ENCODE measurements around the gene NFATC4. TPM values are rescaled to one million over a fixed set of nuclear protein-coding genes. Genes with fewer than 3 reads are reported as not detected.

The NFATC4 gene
- total RNA-seq, 1 donor from 2014 or later: 130 TPM

GRCh38 chr14:24377126-24377525 is 9.1 kb downstream of the NFATC4 start:
- Mint-ChIP-seq H3K36me3 (peaks cover 4% of the 10 kb centered on the region), H3K9me3 (no peaks in the 10 kb centered on the region), H3K4me3 (no peak overlapping the region), H3K27ac (peak overlapping the region; percentile 31), H3K4me1 (ENCODE audit: unreplicated experiment) (peaks cover 32% of the 10 kb centered on the region), H3K27me3 (no peaks in the 10 kb centered on the region)
- DNase-seq (ENCODE audit: extremely low spot score, unreplicated experiment): no peak
- no peak for TF ChIP-seq CTCF (conservative IDR thresholded peaks at IDR 0.05)

- no peaks in the 10 kb centered on the region for H3K9me3 Mint-ChIP-seq
- TF ChIP-seq CTCF (conservative IDR thresholded peaks at IDR 0.05): no peak
- H3K27ac Mint-ChIP-seq: peak overlapping the region; percentile 72
- H3K4me3 Mint-ChIP-seq: no peak overlapping the region
- peaks cover 32% of the 10 kb centered on the region for H3K4me1 Mint-ChIP-seq (ENCODE audit: unreplicated experiment)
- peaks cover 4% of the 10 kb centered on the region for H3K36me3 Mint-ChIP-seq
- no peak for DNase-seq (ENCODE audit: extremely low spot score, unreplicated experiment)
- no peaks in the 10 kb centered on the region for H3K27me3 Mint-ChIP-seq
These were observed 9.7 kb downstream of the NFATC4 start for GRCh38 chr14:24377657-24378056.

GRCh38 chr14:24378327-24378726 is 10.3 kb downstream of the NFATC4 start:
- H3K27ac Mint-ChIP-seq: peak overlapping the region; percentile 70
- H3K9me3 Mint-ChIP-seq: no peaks in the 10 kb centered on the region
- no peaks in the 10 kb centered on the region for H3K27me3 Mint-ChIP-seq
- H3K4me1 Mint-ChIP-seq (ENCODE audit: unreplicated experiment): peaks cover 32% of the 10 kb centered on the region
- H3K36me3 Mint-ChIP-seq: peaks cover 4% of the 10 kb centered on the region
- no peak overlapping the region for H3K4me3 Mint-ChIP-seq
- TF ChIP-seq CTCF (conservative IDR thresholded peaks at IDR 0.05): no peak
- DNase-seq (ENCODE audit: extremely low spot score, unreplicated experiment): no peak

GRCh38 chr14:24378981-24379906 is 11.3 kb downstream of the NFATC4 start:
- peaks cover 32% of the 10 kb centered on the region for H3K4me1 Mint-ChIP-seq (ENCODE audit: unreplicated experiment)
- H3K36me3 Mint-ChIP-seq: peaks cover 4% of the 10 kb centered on the region
- no peak for TF ChIP-seq CTCF (conservative IDR thresholded peaks at IDR 0.05)
- no peak overlapping the region for H3K4me3 Mint-ChIP-seq
- H3K27me3 Mint-ChIP-seq: no peaks in the 10 kb centered on the region
- no peaks in the 10 kb centered on the region for H3K9me3 Mint-ChIP-seq
- H3K27ac Mint-ChIP-seq: peak overlapping the region; percentile 70
- no peak for DNase-seq (ENCODE audit: extremely low spot score, unreplicated experiment)

- Mint-ChIP-seq H3K9me3 (no peaks in the 10 kb centered on the region), H3K36me3 (peaks cover 4% of the 10 kb centered on the region), H3K4me3 (no peak overlapping the region), H3K27me3 (no peaks in the 10 kb centered on the region), H3K4me1 (ENCODE audit: unreplicated experiment) (peaks cover 32% of the 10 kb centered on the region), H3K27ac (no peak overlapping the region)
- no peak for DNase-seq (ENCODE audit: extremely low spot score, unreplicated experiment)
- no peak for TF ChIP-seq CTCF (conservative IDR thresholded peaks at IDR 0.05)
These were observed 12.1 kb downstream of the NFATC4 start for GRCh38 chr14:24379907-24380730.

All from type B pancreatic cell (in vitro differentiated cells).